ENCODE data around the gene TNIP2.

GRCh38 chr4:2733001-2733843 lies 22.9 kb downstream of the TNIP2 start:
- no peak for TF ChIP-seq FOXA1 (IDR thresholded peaks at IDR 0.05)
- no peak for TF ChIP-seq CTCF (IDR thresholded peaks at IDR 0.05; ENCODE audit: low read depth, low read length, missing input control)
- no peak for TF ChIP-seq ZBTB33 (IDR thresholded peaks at IDR 0.05)
- TF ChIP-seq RAD21 (IDR thresholded peaks at IDR 0.05), result no peak
- no peak for TF ChIP-seq REST (IDR thresholded peaks at IDR 0.05)
- no peak for TF ChIP-seq SP1 (IDR thresholded peaks at IDR 0.05)
- TF ChIP-seq TAF1 (conservative IDR thresholded peaks at IDR 0.05), result no peak
- TF ChIP-seq ATF3 (IDR thresholded peaks at IDR 0.05), result no peak
- no peak for TF ChIP-seq MAX (IDR thresholded peaks at IDR 0.05)
- TF ChIP-seq JUND (IDR thresholded peaks at IDR 0.05), result no peak
- no peak for TF ChIP-seq EGR1 (IDR thresholded peaks at IDR 0.05; ENCODE audit: low read depth in 2 of 2)
